GM12891 (cell line): ENCODE measurements around the gene KNL1.

ENCODE experiments used
- POLR2A ChIP-seq: IDR thresholded peaks from 2 replicates; pipeline ENCODE4 v1.6.1; 2011; ENCODE audit warnings: low read depth, low read length, control low read depth
- POLR2AphosphoS5 ChIP-seq: IDR thresholded peaks from 2 replicates; pipeline ENCODE4 v1.6.1; 2011; ENCODE audit warnings: low read depth, low read length, control low read depth
- POU2F2 ChIP-seq: IDR thresholded peaks from 2 replicates; pipeline ENCODE4 v1.6.1; 2011; ENCODE audit warnings: low read depth, mild to moderate bottlenecking, control low read depth, low read length, moderate library complexity

DNA sequence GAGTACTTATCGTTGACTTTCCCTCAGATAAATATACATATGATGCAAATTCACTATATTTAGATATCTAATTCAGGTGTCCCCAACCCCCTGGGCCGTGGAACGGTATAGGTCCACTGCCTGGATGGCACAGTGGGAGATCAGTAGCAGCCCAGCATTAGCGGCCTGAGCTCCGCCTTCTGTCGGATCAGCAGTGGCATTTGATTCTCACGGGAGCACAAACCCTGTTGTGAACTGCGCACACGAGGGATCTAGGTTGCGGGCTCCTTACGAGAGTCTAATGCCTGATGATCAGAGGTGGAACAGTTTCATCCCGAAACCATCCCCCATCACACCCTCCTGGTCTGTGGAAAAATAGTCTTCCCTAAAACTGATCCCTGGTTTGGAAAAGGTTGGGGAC, 6.9 kb downstream of the KNL1 start:
- TF ChIP-seq POLR2A = no peak
- TF ChIP-seq POU2F2 = no peak
- TF ChIP-seq POLR2AphosphoS5 = no peak
